Frontal cortex (tissue), 4 donors: ENCODE measurements around the gene FHOD3. TPM values are rescaled to one million over a fixed set of nuclear protein-coding genes. Genes with fewer than 3 reads are reported as not detected.

ENCODE experiments used
- DNase-seq, 2 donors: peaks; one replicate each; pipeline ENCODE4 v3.0.0; 2012; ENCODE audit warnings: low spot score in 2 of 2
- FAIRE-seq: peaks from 2 replicates; lab custom pipeline; 2012; peaks lifted over from hg19 to GRCh38; lab: Jason Lieb, UNC
- total RNA-seq: library from RNA; depleted of rRNA; stranded (reverse); fragments of >200 nt; gene quantifications from one replicate; pipeline ENCODE4 v1.2.3, GENCODE V29; 2014
- donor health status: control.
- donor health status: control.
- donor health status: control.

Gene FHOD3
- total RNA-seq, 1 donor from 2014 or later, result 46.9 TPM

- no peak for FAIRE-seq
- no peak for DNase-seq
Observed at GRCh38 chr18:36629836-36630235, 332.3 kb downstream of the FHOD3 start.

DNA sequence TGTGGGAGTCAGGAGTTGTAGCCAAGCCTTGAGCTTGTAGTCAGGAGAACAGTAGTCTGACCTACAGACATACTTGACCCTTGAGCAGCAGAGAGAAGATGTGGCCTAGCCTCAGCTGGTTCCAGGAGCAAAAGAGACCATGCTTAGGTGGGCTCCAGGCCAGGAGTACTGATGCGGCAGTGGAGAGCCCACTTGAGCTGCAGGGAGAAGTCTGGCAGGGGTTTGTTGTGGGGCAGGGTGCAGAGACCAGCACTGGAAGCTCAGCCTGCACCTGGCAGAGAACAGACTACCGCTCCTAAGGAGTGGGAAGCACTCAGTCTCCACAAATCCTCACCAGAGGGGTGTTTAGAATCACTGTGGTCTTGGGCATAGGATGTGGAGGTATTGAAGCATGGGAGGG lies 333.4 kb downstream of the FHOD3 start:
- FAIRE-seq (no peak), DNase-seq (no peak)

- DNase-seq, result no peak
- no peak for FAIRE-seq
Observed at GRCh38 chr18:36633961-36634412, 336.5 kb downstream of the FHOD3 start.

DNA sequence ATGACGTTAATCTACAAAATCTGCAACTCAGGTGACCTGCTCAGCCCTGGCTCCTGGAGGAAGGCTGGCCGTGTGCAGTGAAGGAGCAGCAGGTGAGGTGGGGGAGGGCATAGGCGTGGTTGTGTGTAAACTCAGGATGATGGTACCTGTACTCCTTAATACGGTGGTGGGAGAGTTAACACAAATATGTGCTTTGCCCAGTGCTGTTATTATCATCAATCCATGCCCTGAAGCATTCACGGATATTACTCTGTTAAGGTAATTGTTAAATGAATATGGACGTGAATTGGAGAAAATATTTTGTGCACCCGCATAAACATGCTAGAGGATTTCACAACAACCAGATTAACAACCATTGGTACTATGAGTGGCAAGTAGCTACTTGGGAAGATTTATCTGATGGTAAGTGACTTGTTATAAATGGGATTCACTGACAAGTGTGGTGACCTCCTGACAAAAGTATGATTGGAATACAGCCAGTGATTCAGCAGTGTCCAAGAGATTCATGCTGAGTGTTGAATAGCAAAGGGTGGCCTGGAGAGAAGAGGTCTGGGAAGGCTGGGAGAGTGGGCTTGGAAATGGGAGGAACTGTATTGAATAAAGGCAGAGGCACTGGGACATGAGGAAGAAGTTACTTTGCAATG lies 337.2 kb downstream of the FHOD3 start:
- DNase-seq, result no peak
- no peak for FAIRE-seq

DNA sequence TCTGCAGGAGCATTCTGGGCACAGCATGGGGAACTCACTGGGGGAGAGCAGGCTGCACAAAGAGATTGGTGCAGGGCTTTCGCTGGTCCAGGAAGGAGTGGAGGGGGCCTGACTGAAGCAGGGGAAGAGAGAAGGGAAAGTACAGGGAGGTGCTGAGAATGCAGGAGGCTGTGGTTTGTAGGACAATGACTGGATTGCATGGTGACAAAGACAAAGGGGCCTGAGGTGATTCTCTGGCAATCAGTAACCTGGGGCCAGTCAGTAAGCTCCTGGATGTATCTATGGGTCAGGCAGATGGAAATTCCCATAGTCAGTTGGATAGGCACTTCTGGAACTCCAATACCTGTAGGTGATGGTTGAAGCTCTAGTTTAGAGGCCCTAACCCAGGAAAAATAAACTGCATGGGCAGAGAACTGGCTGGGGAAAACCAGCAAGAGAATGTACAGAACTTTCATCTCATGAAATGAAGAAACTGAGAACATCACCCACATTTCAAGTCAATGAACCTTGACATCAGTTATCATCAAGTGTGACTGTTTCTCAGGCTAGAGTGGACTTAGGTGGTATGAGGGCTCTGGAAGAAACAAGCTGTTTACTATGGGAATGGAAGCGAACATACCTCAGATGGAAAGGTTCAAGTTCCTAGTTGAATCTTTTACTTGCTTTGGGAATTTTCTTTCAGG lies 338.0 kb downstream of the FHOD3 start:
- FAIRE-seq, result no peak

GRCh38 chr18:36636237-36636817 lies 338.8 kb downstream of the FHOD3 start:
- DNase-seq, result no peak
- no peak for FAIRE-seq

More for the DNA sequence above, 338.0 kb downstream of the FHOD3 start:
- no peak for DNase-seq

- no peak for DNase-seq
- FAIRE-seq, result no peak
Observed at GRCh38 chr18:36638224-36638623, 340.7 kb downstream of the FHOD3 start.

- FAIRE-seq, result no peak
- no peak for DNase-seq
Observed at GRCh38 chr18:36640021-36640952, 342.8 kb downstream of the FHOD3 start.

DNA sequence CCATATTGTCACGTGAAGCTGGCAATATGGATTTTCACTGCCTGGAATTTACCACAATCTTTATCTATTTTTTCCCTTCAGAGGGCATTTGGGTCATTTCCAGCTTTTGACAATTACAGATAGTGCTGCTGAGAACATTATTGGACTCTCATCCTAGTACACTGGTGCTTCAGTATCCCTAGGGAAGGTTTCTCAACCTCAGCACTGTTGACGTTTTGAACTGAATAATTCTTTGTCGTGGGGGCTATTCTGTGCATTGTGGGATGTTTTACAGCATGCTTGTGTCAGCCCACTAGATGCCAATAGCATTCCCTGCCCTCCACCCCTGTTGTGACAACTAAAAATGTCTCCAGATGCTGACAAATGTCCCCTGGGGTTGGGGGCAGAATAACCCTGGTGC lies 345.5 kb downstream of the FHOD3 start:
- FAIRE-seq (no peak), DNase-seq (no peak)

- FAIRE-seq, result no peak
Observed at GRCh38 chr18:36648803-36649202, 351.3 kb downstream of the FHOD3 start.

DNA sequence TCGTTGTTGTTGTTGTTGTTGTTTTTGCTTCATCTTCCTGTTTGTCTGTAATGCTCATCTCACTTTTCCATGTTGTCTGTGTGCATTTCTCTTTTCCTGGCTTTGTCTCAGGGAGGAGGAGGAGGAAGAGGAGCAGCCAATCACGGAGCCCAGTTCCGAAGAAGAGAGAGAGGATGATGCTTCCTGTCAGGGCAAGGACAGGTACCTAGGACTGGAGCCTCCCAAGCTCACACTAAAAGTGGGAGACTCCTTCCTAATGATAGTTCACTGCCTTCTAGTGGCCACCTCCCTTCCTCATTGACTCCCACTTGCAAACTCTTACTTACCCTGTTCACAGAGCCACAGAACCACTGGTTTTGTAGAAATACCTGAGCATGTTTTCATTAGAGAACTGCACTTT lies 351.7 kb downstream of the FHOD3 start:
- FAIRE-seq, result no peak
- no peak for DNase-seq

More at GRCh38 chr18:36648803-36649202, 351.3 kb downstream of the FHOD3 start:
- DNase-seq, result no peak

- DNase-seq (no peak), FAIRE-seq (no peak)
Observed at GRCh38 chr18:36650266-36650665, 352.8 kb downstream of the FHOD3 start.

- FAIRE-seq, result no peak
- no peak for DNase-seq
Observed at GRCh38 chr18:36650906-36651305, 353.4 kb downstream of the FHOD3 start.

GRCh38 chr18:36652503-36652902 lies 355.0 kb downstream of the FHOD3 start:
- no peak for FAIRE-seq
- no peak for DNase-seq

DNA sequence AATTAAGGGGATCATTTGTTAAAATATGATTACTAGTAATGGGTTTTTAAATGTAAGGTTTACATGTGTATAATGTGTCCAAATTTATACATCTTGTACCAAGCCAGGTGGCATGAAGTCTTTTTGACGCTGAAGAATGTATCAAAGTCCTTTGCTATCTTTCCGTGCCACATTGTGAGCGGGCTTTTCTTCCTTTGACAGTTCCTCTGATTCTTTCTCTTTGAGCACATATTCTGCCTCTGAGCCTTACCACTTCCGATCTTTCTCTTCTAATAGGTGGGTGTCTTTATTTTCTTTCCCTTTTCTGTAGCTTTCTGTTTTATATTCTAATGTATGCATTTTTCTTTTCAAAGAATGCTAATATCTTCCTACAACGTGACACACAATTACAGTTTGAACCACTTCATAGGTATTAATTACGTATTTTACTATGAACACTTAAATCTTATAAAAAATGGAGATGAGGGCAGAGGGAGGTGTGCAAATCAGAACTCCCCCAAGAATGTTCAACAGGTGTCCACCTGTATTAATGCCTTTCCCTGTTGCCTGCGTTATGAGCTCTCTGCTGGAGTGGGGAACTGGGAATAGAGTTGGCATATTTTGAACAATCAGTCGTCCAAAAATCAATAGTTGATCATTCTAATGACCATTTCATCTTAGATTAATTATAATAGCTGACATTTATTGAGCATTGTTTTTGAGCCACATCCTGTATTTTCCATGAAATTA lies 355.8 kb downstream of the FHOD3 start:
- FAIRE-seq (no peak), DNase-seq (no peak)

GRCh38 chr18:36653870-36654269 lies 356.4 kb downstream of the FHOD3 start:
- no peak for DNase-seq
- no peak for FAIRE-seq

- DNase-seq (no peak), FAIRE-seq (no peak)
Observed at GRCh38 chr18:36655074-36655473, 357.6 kb downstream of the FHOD3 start.

- no peak for FAIRE-seq
- DNase-seq, result no peak
Observed at GRCh38 chr18:36655930-36656329, 358.4 kb downstream of the FHOD3 start.

GRCh38 chr18:36658611-36659010 lies 361.1 kb downstream of the FHOD3 start:
- no peak for FAIRE-seq
- no peak for DNase-seq

DNA sequence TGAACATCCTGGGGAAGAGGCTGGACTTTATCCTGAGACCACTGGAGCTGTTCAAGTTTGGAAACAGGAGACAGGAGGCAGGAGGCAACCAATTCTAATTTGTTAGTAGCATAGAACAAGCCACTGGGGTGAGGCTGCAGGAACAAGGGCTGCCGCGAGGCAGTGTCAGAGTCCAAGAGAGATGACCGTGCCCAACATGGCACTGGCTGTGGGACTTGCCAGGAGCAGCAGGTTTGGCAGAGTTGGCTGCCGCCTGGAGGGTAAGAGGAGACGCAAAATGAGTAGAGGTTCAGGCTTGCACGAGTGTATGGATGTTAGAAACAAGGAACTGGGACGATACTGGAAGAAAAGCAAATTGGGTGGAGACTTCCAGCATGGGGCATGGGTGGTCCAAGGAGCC lies 362.8 kb downstream of the FHOD3 start:
- FAIRE-seq (no peak), DNase-seq (no peak)
